GM21423 (cell line): ENCODE measurements around the gene XRCC5.
"Not testable (repeated sequence)": the region's sequence is repeated elsewhere in the genome, so short reads cannot be mapped to it uniquely, and the experiment has no call there.

ENCODE experiments used
- ATAC-seq: cut with Tn5 transposase; IDR thresholded peaks from one replicate; pipeline ENCODE4 v1.9.1; 2021; ENCODE audit warnings: mild to moderate bottlenecking, moderate library complexity; ENCODE audit not compliant: unreplicated experiment

The XRCC5 gene

DNA sequence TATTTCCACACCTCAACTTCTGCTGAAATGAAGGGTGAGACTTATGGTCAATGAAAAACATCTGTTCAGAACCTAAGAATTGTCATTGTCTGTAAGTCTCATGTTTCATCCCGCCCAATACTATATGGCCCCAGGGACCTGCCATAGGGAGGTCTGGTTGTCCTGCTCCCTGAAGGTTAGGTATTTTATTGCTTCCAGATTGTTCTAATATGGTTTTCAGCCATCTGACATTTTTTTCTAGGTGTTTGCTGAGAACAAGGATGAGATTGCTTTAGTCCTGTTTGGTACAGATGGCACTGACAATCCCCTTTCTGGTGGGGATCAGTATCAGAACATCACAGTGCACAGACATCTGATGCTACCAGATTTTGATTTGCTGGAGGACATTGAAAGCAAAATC, 7.3 kb downstream of the XRCC5 start:
- ATAC-seq: no peak

DNA sequence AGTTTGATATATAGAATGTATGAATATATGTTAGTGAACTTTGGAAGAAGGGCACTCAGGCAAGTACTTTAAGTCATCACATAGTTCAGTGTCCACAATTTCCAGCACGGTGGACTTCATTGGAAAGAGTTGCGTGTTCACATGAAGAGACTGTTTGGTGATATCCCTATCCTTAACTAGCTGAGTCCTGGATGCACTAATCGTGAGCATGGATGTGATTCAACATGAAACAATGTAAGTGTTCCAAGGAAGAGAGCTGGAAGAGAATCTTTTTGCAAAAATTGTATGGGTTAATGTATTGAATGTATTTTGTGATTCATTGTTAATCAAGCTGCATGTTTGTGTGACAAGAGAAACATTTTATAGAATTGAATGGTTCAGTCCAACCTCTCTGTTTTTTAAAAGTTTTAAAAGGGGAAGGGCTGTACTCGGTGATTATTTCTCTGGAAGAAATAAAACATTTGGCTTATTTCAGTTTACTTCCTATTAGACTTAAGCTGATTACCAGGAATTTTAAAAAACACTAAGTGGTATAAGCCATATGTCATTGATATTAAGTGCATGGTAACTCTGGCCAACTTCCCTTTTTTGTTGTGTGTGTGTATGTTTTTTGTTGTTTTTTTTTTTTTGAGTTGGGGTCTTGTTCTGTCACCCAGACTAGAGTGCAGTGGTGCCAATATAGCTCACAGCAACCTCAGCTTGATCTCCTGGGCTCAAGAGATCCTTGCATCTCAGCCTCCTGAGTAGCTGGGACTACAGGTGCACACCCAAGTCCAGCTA, 8.6 kb downstream of the XRCC5 start:
- ATAC-seq: no peak

DNA sequence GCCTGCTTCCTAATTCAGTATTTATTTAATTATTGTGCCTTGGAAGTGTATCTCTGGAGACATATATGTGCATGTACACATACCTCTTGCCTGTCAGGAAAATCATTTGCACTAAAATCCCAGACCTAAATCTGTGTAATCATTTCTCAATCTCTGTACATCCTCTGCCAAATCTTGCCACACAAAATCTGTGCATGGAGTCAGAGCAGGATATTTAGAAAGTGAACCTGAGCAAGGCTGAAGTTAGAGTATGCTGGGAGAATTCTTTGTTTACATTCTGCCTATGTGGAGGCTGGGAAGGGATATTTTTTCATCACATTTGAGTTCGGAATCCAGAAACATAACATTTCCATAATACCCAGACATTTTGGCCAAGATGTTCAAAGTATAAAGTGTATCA, 9.3 kb downstream of the XRCC5 start:
- ATAC-seq: no peak

DNA sequence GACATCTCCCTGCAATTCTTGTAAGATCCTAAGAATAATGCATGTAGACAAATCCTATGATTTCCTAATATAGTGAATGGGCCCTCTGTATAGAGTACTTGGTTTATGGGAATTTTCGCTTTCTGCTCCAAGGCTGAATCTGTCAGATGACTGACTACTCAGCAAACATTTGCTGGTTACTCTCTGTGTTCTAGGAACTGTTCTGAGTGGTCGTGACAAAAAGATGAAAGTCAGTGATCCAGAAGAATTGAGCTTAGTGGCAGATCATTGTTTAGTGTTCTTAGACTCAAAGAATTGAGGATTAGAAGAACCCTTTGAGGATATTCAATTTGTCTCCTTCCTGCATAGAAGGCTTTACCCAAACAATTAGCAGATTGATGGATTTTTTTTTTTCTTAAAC, 10.0 kb downstream of the XRCC5 start:
- no peak for ATAC-seq

DNA sequence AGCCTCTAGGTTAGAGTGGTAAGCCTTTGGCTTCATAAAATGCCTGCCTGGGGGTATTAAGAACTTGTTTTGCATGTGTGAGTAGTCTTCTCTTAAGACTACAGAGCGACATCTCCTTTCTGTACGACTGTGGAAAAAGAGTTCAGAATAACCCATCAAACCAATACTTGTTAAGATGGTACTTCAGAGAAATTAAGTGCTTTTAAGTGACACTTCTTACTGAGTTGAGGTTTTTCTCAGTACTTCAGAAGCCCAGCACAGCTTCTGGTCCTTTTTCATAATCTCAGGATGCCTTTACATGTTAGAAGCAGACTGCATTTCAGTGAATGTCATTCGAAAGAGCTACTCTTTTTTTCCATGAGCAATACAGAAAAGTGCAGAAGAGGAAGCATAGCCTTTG, 10.8 kb downstream of the XRCC5 start:
- no peak for ATAC-seq

DNA sequence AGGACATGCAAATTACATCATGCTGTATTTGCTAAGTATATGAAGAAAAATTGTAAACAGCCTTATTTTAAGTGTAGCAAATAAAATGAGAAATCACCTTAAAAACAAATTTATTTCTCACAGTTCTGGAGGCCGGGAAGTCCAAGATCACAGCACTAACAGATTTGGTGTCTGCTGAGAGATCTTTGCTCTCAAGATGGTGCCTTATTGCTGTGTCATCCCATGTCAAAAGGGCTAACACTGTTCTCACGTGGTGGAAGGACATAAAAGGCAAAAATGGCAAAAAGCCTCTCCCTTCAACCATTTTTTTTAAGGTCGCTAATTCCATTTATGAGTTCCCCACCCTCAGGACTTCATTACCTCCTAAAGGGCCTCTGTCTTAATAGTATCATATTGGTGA, 12.1 kb downstream of the XRCC5 start:
- ATAC-seq: no peak

DNA sequence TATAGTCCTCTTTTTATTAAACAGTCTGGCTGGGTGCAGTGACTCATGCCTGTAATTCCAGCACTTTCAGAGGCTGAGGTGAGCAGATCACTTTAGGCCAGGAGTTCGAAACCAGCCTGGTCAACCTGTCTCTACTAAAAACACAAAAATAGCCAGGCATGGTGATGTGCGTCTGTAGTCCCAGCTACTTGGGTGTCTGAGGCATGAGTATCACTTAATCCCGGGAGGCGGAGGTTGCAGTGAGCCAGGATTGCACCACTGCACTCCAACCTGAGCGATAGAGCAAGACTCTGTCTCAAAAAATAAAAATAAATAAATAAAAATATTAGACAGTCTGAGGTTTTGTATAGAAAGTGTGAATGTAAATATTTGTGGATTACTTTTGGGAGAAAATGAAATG, 17.8 kb downstream of the XRCC5 start:
- no peak for ATAC-seq

DNA sequence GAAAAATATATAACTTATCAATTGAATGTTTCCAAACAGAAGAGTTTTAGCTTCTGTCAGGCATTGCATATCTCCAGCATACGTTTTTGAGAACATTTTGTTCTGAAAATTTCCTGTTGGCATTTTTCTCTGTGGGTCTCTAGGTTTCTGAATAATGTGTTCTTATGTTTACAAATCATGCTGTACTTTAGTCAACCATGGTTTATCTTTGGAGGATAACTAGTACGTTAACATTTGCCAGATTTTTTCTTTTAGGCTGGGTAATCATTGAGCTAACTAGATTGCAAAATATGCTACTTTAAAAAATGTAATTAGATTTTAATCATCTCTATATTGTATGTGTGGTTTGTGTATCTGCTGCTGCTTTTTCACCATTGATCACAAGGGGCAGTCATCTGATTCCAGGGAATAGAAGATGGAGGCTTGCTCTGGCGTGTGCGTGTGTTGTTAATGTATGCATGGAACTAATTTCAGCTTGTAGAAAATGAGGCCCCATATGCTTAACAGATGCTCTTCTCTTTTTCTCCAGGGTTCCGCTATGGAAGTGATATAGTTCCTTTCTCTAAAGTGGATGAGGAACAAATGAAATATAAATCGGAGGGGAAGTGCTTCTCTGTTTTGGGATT, 21.3 kb downstream of the XRCC5 start:
- no peak for ATAC-seq

DNA sequence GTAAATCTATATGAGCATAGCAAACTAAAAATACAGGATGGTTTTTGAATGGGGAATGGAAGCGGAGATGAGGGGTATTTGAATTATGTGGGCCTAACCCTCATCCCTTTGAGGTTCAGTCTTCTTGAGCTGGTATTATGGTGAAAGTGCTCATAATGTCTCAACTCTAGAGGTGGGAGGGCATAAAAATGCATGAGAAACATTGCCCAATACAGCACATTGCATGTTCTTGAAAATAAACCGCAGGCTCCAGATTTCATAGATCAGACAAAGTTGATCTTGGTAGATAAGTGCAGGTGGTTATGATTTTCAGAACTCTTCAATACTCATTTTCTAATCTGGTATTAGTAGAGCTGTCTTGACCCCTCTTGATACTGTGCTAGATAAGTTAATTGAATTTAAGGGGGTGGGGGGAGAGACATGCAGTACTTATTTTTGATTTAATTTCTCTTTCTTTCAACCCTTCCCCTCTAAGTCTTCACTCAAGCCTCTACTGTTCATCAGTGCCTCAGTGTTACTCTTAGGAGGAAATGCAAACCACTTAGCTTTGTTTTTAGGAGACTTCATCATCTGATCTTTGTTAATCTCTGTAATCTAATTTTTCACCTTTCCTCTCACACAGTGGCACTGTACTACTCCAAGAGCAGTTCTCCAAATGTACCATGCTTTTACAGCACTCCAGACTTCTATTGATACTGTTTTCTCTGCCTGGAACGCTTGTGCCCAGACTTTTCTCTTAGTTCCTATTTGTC, 22.2 kb downstream of the XRCC5 start:
- ATAC-seq: no peak

DNA sequence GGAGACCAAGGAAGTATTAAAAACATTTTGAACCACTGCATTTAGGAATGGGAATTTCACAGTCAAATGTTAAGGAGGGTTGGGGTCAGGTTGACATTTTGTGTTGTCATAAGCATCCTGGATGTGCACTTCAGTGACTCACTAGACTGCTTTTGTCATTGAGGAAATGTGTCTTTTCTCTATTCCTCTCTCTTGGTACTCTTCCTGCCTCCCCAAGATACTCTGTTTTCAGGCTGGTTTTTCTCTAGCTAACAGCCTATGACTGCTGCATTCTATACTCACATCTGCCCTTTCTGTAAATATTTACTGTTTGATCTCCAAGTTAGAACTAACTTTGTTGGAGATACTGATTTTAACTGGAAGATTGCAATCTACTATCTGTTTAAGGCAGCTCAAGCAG, 23.4 kb downstream of the XRCC5 start:
- ATAC-seq: no peak

DNA sequence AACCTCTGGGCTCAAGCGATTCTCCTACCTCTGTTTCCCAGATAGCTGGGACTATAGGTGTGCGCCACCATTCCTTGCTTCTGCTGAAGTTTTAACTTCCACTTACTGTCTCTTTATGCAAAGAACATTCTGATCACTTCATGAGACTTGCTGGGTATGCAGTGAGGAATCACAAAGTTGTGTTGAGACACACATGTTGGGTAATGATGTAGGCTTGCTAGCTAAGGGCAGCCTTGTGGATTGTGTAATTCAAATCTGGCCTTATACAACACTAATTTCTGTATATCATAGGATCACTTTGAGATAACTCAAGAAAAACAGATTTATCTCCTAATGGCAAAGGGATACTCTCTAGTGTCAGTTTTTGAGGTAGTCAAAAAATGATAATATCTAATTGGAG, 24.2 kb downstream of the XRCC5 start:
- ATAC-seq: no peak

DNA sequence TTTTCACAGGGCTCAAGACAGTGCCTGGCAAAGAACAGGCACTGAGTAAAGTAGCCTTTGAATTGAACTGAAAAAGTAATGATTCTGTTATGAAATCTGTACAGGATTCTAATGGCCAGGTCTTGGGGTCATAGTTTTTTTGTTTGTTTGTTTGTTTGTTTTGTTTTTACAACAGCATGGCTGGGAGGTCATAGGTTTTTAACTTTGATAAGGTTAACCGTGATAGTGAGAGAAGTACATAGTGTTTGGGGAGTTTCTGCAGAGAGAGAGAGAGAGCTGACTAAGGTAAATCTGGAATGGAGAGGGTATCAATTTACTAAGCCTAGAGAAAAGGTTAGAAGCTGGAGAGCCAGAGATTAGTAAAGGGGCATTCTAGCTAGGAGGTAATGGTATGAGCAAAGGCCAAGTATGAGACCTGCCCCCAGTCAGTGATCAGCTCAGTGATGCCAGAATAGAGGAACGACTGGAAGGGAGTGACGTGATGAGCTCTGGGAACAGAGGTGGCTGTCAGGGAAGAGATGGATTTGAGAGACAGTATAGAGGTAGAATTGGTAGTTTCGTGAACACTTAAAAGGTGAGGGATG, 25.9 kb downstream of the XRCC5 start:
- no peak for ATAC-seq

DNA sequence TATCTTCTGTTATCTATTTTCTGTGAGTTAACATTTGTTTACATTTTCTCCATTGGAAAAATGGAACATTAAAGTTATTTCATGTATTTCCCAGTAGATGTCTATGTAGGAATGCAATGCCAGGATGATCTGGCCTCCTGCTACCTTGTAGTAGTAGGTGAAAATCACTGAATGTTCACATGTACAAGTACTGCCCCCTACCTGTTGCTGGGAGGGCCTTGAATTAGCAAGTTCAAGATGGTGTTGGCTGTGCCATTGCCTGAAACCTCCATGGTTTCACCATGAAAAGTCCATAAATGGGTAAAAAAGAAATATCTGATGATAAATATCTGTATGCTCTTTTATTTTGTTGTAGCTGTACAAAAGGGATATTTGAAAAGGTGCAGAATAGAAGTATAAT, 30.7 kb downstream of the XRCC5 start:
- no peak for ATAC-seq

DNA sequence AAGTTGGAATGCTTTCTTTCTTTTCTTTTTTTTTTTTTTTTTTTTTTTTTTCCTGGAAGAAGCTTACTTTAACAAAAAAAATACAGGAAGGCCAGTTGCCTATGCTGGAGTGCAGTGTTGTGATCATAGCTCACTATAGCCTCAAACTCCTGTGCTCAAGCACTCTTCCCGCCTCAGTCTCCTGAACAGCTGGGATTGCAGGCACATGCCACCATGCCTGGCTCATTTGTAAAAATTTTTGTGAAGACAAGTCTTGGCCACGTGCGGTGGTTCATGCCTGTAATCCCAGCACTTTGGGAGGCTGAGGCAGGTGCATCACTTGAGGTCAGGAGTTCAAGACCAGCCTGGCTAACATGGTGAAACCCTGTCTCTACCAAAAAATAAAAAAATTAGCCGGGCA, 32.4 kb downstream of the XRCC5 start:
- ATAC-seq: not testable (repeated sequence)

DNA sequence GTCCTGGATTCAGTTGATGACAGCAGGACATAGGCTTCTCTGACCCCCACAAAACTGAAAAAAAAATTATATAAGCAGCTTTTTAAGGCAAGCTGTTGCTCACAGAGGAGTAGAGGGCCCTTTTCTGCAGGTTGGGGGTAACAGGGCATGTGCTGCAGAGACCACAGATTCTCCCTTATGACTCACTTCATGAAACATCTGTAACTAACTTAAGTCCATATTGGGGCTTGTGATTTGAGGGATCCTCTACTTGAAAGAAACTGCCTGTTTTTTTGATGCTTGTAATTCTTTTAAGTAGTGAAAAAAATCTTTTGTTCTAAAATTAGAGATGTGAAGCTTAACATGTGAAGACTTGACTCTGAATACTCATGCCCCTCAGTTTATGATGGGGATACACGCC, 33.4 kb downstream of the XRCC5 start:
- peak; percentile 95 for ATAC-seq

DNA sequence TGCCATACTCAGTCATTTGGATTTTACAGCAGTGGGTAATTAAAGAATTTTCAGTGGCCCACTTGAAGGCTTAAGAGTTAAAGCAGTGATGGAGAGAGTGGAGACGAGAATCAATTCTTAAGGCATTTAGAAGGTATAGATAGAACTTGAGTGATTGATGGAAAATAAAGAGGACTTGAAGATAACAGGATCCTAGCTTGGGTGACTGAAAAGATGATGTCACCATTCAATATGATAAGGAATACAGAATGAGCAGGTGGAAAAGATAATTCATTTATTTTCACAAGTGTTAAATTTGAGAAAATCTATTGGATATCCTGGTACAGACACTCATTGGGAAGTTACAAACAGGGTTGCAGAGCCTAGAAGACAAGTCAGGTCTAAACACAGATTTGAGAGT, 35.2 kb downstream of the XRCC5 start:
- no peak for ATAC-seq

DNA sequence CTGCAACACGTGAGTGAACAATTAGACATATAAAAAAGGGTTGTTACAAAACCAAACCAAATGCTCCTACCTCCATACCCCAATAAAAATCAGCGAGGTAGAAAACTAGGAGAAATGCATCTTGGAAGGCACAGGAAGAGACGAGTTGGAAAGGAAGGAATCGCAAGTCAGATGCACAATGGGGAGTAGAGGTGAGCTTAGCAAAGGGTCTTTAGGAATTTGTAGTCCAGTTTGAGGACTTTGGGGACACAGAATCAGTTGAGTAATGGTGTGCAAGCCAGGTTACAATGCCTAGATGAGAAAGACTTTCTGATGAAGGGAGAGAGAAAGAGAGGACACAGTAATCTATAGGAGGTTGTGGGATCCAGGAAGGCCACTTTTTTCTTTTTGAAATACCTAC, 35.7 kb downstream of the XRCC5 start:
- ATAC-seq: no peak

DNA sequence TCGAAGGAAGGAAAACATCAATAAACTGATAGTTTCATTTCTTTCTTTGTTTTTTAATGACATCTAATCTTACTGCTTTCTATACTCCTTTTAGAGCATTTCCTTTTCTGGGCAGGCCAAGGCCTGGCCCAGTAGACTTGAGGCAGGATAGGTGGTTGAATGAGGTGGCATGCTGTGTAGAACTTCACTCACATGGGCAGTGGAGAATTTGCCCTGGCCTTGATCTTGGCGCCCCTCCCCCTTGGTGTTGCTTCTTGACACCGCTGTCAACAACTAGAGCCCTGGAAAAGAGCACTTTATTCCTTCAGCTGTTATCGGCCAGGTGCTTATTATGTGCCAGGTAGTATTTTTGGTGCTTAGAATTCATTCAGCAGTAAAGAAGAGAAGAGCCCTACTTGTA, 37.4 kb downstream of the XRCC5 start:
- no peak for ATAC-seq

DNA sequence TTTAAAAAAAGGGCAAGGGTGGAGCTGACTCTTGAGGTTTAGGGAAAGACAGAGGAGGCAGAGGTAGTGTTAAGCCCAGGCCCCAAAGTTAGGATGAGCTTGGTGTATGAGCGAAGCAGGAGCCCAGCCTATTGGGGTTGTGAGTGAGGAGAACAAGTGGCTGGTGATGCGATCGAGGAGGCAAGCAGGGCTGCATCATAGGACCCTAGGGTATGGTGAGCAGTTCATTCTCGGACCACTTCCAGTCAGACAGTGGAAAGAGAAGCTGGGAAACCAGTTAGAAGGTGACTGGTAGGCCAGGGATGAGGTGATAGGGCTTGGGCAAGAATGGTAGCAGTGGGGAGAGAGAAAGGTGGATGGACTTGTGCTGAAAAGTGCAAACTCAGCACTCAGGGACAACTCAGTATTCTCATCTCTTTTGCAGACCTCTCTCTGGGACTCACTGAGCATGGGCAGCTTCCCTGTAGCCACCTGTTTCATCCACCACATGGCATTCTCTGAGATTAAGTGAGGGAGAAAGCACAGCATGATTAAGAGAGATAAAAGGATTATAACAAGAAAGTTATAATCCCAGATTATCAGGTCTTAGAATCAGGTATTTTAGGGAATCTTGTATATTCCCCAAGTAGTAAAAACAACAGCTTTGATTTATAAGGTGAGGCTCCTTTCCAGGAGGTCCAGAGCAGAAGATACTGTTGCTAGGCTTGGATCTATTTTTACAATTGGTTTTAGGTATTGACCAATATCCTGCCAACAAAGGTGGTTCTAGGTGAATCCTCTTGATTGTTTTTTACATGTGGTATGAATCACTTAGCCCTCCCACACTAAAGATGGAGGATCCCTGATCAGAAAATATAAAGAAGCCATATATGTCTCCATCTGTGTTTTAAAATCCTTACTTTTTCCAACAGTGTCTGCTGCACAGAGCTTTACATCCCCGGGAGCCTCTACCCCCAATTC, 38.3 kb downstream of the XRCC5 start:
- ATAC-seq: no peak

DNA sequence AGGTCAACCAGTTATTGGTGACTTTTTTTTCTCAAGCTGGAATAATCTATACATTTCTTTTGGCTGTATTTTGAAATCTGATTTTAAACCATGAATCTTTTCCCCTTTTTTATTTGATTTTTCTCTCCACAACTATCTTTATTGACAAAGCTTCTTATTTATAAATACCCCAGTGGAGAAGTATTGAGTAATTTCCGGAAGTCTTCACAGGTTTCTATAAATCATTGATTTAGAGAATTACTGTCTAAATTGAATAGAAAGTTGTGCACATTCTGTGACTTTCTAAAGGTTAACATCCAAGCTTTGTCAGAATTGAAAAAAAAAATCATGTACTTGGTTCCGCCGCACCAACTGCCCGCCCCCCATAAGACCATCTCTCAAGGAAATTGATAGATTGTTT, 39.8 kb downstream of the XRCC5 start:
- no peak for ATAC-seq

DNA sequence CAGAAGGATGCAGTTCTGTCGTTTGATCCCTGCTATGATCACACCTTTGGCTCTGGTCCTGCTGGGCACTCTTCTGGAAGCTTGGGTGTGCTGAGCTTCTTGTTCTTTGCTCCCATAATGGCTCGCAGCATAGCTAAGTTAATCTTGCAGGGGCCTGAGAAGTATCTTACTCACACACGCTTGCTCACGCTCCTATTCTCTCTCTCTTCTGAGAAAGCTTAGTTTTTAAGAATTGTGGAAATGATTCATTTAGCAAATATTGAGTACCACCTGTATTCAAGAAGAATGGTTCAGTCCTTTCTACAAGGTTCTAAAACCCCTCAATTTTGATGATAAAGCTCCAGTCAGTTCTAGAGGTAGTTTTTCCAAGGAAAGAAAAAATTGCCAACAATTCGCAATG, 40.6 kb downstream of the XRCC5 start:
- ATAC-seq: no peak
